CD4-positive, alpha-beta T cell treated with Interferon gamma for 1 hour (primary cell): Measurements from ENCODE around the gene INHBE.
"Not testable (repeated sequence)": the region's sequence is repeated elsewhere in the genome, so short reads cannot be mapped to it uniquely, and the experiment has no call there.

Source experiments
- DNase-seq: peaks from one replicate; pipeline ENCODE4 v3.0.0-alpha.2; 2020

INHBE gene

GRCh38 chr12:57441846-57442427 lies 13.2 kb upstream of the INHBE start:
- no peak for DNase-seq

- not testable (repeated sequence) for DNase-seq
These were observed 10.8 kb upstream of the INHBE start for GRCh38 chr12:57444337-57444736.

GRCh38 chr12:57444744-57445143 lies 10.4 kb upstream of the INHBE start:
- no peak for DNase-seq

DNA sequence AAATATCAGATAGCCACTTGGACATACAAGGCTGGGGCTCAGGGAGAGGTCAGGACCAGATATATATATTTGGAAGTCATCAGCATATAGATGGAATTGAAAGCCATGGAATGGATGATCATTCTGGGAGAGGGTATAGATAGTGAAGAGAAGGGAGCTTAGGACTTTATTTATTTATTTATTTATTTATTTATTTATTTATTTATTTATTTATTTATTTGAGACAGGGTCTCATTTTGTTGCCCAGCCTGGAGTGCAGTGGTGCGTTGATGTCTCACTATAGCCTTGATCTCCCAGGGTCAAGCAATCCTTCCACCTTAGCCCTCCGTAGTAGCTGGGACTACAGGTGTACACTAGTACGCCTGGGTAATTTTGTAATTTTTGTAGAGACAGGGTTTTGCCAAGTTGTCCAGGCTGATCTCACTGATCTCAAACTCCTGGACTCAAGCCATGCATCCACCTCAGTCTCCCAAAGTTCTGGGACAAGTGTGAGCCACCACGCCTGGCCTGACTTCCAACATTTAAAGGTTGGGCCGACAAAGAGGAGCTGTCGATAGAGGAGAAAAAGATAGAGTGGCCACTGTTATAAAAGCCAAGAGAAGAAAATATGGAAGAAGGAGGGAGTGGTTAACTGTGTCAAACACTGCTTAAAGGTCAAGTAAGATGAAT lies 8.7 kb upstream of the INHBE start:
- DNase-seq: no peak

GRCh38 chr12:57448669-57449068 lies 6.4 kb upstream of the INHBE start:
- no peak for DNase-seq

DNA sequence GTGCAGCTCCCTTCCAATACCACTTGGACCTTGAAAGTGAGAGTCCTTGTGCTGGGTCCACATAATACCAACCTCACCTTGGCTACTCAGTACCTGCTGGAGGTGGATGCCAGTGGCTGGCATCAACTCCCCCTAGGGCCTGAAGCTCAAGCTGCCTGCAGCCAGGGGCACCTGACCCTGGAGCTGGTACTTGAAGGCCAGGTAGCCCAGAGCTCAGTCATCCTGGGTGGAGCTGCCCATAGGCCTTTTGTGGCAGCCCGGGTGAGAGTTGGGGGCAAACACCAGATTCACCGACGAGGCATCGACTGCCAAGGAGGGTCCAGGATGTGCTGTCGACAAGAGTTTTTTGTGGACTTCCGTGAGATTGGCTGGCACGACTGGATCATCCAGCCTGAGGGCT lies 5.7 kb upstream of the INHBE start:
- no peak for DNase-seq

DNA sequence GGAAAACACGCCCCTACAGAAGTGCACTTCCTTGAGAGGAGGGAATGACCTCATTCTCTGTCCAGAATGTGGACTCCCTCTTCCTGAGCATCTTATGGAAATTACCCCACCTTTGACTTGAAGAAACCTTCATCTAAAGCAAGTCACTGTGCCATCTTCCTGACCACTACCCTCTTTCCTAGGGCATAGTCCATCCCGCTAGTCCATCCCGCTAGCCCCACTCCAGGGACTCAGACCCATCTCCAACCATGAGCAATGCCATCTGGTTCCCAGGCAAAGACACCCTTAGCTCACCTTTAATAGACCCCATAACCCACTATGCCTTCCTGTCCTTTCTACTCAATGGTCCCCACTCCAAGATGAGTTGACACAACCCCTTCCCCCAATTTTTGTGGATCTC lies 5.0 kb upstream of the INHBE start:
- no peak for DNase-seq

- DNase-seq: no peak
These were observed 3.8 kb upstream of the INHBE start for GRCh38 chr12:57451233-57451778.

GRCh38 chr12:57452181-57452936 lies 2.7 kb upstream of the INHBE start:
- no peak for DNase-seq

DNA sequence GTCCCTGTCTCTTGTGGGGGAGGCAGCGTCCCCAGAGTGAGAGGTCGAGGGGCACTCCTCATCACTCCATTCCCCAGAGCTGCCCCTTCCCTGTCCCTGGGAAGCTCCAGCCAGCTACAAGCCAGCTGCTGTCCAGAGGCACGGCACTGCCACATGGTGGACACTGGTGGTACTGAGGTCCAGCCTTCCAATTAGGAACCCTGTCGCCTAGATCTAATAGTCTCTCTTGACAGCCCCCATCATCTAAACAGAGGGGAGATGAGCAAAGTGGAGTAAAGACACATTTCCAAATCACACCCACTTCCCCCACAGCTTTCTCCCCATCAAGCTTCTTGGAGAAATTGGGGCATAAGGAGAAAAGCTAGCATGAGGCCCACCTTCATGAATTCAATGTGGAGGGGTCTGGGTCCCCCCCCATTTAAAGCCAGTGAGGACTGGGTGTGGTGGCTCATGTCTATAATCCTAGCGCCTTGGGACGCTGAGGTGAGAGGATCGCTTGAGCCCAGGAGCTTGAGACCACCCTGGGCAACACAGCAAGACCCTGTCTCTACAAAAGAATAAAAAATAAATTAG lies 2.1 kb upstream of the INHBE start:
- DNase-seq: peak; percentile 40

- no peak for DNase-seq
These were observed 918 bp upstream of the INHBE start for GRCh38 chr12:57454213-57454565.

GRCh38 chr12:57455374-57456144 lies 452 bp downstream of the INHBE start:
- no peak for DNase-seq

DNA sequence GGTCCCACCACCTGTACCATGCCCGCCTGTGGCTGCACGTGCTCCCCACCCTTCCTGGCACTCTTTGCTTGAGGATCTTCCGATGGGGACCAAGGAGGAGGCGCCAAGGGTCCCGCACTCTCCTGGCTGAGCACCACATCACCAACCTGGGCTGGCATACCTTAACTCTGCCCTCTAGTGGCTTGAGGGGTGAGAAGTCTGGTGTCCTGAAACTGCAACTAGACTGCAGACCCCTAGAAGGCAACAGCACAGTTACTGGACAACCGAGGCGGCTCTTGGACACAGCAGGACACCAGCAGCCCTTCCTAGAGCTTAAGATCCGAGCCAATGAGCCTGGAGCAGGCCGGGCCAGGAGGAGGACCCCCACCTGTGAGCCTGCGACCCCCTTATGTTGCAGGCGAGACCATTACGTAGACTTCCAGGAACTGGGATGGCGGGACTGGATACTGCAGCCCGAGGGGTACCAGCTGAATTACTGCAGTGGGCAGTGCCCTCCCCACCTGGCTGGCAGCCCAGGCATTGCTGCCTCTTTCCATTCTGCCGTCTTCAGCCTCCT lies 1.1 kb downstream of the INHBE start:
- DNase-seq: peak; percentile 52

- DNase-seq: no peak
These were observed 1.8 kb downstream of the INHBE start for GRCh38 chr12:57456737-57457490.

GRCh38 chr12:57458665-57459054 lies 3.6 kb downstream of the INHBE start:
- no peak for DNase-seq

- DNase-seq: peak; percentile 94
These were observed 4.1 kb downstream of the INHBE start for GRCh38 chr12:57459055-57459749.

DNA sequence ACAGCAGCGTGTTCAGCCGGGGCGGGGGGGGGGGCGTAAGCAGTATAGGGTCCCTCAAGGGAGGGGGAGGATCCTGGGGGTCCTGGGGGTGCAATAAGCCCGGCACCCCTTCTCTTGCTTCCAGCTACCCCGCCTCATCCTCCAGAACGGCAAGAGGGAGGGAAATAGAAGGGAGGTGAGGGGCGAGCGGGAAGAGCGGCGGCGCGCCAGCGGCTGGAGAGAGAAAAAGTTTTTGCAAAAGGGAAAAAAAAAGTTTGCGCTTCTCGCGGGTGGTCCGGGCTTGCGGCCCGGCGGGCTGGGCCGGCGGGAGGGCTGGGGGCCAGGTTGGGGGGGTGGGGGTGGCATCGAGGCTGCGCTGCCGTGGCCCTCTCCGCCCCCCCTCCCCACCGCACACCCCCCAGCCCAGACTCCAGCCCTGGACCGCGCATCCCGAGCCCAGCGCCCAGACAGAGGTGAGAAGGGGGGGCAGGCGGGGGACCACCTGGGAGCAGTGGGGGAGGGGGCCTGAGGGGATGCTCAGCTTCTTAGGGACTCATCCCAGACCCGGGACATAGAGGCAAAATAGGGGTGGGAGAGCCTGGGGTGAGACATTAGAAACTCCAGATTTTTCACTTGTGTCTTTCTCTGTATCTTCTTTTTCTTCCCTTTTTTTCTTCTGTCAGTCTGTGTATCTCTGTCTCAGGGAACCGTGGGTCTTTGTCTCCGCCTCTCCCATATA lies 4.8 kb downstream of the INHBE start, which contains the start of gene GLI1:
Gene GLI1 (plus strand): TSS at position 36 of the 718 bp plus-strand sequence. CDS start 3,907 bp downstream, outside the sequence.
- DNase-seq: no peak

- no peak for DNase-seq
These were observed 5.3 kb downstream of the INHBE start for GRCh38 chr12:57460468-57460784.

- DNase-seq: no peak
These were observed 5.8 kb downstream of the INHBE start for GRCh38 chr12:57460841-57461275.

GRCh38 chr12:57461276-57461916 lies 6.3 kb downstream of the INHBE start:
- peak; percentile 63 for DNase-seq
